GM19397 (cell line): ENCODE data around the gene MC2R.

ENCODE experiments used
- ATAC-seq: cut with Tn5 transposase; IDR thresholded peaks from one replicate; pipeline ENCODE4 v1.9.1; 2021; ENCODE audit warnings: mild to moderate bottlenecking, moderate library complexity; ENCODE audit not compliant: unreplicated experiment

MC2R gene

DNA sequence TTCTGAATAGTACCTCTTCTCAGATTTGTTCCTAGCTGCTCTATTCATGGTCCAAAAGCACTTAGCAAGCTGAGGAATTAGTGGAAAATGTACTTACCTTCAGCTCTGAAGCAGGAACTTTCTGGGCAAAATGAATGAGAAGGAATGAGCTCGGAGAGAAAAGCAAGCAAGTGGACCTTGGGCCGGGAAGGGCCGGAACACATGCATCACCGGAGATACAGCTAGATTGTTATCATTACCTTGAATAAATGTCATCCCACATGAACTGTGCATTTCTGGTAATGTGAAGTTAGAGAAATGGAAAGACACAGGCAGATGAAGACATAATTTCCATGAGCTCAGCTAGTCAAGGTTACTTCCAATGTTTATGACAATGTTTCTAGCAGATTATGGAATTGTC lies at the start of gene MC2R:
Gene MC2R (minus strand): TSS at position 146 of the 400 bp plus-strand sequence. CDS start 30,018 bp downstream, outside the sequence.
- ATAC-seq = no peak

DNA sequence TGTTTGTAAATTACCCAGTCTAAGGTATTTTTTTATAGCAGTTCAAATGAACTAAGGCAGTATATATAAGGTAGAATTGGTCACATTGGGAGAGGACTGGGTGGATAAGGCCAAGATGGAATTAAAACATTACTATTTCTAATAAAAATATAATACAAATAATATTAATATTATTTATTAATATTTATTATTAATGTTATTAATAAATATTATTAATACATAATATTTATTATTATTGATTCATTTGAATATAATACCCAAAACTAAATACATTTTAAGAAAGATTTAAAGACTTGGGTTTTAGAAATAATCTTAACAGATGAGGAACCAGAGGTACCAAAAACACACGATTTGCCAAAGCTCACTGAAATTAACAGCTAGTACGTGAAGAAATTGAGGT lies 30.5 kb upstream of the MC2R start:
- no peak for ATAC-seq

GRCh38 chr18:13943338-13943737 lies 28.0 kb upstream of the MC2R start:
- no peak for ATAC-seq

- ATAC-seq = no peak
Observed at GRCh38 chr18:13940326-13940725, 25.0 kb upstream of the MC2R start.

GRCh38 chr18:13934676-13935075 lies 19.3 kb upstream of the MC2R start:
- no peak for ATAC-seq

GRCh38 chr18:13934058-13934457 lies 18.7 kb upstream of the MC2R start:
- no peak for ATAC-seq

DNA sequence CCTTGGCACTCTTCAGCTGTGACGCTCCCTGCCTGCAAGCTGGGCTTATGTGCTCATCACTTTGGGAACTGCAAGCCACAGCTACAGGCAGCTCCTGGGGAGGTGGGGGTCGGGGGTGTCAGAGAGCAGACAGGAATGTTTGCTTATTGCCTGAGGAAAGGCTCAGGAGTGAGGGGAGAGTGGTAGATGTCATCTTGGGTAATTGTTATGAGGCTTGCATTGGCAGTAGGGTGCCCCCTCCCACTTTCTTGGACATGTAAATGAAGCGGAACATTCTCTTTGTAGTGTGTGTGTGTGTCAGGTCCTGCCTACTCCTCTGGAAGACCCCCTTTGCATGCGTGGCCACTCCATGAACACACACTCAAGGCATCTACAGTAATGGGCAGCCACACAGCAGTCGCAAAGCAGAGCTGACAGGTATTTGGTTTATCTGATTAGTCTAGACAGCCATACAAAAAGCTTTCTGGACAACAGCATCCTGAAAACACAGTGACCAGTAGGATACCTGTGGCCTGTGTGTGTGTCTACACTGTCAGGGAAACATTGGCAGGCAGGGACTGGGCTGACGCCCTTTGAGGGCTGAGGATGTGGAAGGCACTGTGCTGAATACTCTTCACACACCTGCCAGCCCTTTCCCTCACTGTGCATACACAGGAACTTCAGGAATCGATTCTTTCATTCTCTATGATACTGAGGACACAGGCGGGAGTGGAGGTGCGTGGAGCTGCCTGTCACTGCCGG lies 17.1 kb upstream of the MC2R start:
- ATAC-seq = no peak

- ATAC-seq = no peak
Observed at GRCh38 chr18:13930964-13931363, 15.6 kb upstream of the MC2R start.

DNA sequence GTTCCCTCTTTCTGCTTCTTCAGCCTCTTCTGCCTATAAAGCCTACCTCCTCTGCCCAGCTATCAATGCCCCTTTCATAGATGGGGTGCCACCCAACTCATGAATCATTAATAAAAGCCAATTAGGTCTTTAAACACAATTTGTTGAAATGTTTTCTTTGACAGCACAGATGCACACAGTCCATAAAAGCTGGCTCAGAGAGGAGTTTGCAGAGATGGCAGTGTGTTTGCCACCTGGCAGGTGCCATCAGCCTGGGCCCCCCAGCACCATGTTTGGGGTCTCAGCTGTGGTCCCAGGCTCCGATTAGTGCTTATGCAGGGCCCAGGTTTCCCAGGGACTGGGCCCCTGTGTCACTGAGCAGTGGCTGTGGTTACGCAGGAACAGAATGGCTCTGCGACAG lies 7.9 kb upstream of the MC2R start:
- no peak for ATAC-seq

DNA sequence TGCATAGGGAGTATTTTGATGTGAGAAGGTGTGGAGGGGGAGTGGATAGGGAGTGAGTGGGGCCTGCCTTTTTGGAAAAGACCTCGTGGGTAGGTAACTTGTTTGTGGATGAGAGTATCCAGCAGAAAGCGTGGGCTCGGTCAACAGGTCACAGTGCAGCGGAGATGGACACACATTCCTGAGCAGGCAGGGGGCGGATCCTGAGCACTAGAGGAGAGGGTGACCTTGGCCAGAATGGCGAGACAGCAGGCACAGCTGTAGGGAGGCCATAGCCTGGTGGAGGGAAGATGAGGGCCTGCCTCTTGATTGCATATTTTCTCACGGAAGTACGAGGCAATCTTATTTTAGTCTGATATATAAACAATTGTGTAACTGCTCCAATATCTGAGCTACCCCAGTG lies 3.6 kb upstream of the MC2R start:
- ATAC-seq = no peak

- no peak for ATAC-seq
Observed at GRCh38 chr18:13917401-13917800, 2.1 kb upstream of the MC2R start.

- no peak for ATAC-seq
Observed at GRCh38 chr18:13916559-13916958, 1.2 kb upstream of the MC2R start.

DNA sequence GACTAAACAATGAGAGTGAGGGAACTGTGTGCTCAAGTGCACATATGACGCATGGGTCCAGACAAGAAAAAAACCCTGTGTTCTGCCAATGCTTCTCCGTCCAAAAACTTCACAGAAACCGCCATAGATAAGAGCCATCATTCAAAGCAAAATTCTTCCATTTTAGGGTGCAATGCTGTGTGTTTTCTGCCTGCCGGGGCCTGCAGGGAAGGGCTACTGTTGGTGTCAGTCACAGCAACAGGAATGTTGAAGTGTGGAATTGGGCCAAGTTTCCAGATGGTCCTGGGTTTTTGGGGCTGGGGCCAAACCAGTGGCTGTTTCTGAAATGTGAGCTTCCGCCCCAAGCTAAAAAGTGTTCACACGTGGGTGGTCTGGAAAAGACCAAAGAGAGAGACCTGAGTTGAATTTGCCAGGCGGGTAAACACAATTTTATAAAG lies 677 bp upstream of the MC2R start:
- no peak for ATAC-seq

- no peak for ATAC-seq
Observed at GRCh38 chr18:13914756-13915155, 580 bp downstream of the MC2R start.

GRCh38 chr18:13914170-13914569 lies 1.2 kb downstream of the MC2R start:
- no peak for ATAC-seq

DNA sequence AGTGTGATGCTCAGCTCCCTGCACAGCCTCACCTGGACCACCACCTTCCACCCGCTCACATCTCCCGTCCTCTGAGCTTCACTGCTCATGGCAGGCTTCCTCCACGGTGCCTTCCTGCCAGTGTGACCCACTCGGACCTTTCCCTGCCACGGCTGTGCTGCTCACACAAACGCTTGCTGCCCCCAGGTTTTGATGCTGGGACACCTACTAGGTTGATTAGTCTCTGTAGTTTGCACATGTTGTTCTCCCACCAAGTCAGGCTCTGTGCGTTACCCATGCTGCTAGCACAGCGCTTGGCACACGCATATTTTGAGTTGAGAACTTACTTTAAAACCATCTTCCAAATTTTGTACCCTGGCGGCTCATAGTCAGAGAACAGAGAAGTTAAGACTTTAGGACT lies 2.1 kb downstream of the MC2R start:
- no peak for ATAC-seq

DNA sequence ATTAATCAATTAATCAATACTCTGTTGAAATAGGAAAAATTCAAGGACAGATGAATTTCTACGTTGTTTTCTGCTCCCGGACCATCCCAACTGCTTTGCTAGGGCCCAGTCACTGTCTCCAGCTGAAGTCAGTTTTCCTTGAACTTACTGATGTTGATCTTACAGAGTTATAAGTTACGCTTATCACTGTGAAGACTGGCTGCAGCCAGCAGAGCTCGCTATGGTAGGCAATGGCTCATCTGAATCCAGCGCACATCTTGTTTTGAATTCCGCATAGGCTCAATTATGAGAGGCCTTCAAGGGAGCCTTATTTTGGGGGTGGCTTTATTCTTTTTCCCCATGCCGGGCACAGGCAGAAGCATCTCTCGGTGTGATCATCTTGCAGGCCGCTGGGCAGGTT lies 2.7 kb downstream of the MC2R start:
- ATAC-seq = no peak

DNA sequence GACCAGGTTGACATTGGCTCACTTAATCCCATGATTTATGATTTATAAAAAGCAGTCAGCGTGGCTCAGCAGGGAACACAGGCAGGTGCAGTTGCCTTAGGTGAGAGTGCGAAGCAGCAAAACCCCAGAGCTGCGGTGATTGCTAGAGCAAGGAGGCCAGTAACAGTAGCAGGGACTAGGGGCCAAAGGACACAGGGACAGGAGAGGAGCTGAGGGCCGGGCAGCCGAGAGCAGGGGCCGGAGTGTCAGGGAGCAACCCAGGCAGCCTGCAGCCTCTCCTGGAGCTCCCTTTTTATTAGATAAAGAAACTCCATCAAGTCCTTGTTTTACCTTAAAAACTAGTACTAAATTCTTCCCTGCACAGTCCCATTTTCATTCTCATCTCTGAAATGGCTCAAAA lies 4.3 kb downstream of the MC2R start:
- ATAC-seq = no peak

- no peak for ATAC-seq
Observed at GRCh38 chr18:13910501-13910900, 4.8 kb downstream of the MC2R start.

DNA sequence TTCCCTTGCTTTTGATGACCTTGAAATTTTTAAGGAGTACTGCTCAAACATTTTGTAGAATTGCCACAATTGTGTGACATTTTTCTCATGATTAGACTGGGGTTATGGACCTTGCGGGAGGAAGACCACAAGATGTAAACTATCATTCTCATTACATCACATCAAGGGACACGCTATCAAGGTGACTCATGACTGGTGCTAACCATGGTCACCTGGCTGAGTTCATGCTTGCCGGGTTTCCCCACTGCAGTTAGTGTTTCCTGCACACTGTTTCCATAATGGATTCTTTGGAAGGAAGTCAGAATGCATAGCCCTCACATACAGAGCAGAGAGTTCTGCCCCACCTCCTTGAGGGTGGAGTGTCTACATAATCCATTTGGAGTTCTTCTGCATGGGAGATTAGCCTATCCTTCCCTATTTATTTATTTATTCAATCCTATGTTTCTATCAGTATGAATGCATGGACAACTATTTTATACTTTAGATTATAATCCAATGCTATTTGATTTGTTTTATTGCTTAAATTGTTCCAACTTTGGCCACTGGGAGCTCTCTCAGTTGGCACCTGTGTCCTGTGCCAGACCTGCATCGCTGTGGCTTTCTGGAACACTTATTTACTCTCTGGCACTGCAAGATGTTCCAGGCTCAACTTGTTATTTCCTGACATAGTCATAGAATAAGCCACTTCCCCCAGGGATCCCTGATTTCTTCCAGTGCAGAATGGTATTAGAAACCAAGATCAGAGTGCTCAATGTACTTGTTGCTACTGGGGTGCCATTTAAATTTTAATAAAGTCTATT lies 6.0 kb downstream of the MC2R start:
- ATAC-seq = no peak

GRCh38 chr18:13900633-13901032 lies 14.7 kb downstream of the MC2R start:
- no peak for ATAC-seq

DNA sequence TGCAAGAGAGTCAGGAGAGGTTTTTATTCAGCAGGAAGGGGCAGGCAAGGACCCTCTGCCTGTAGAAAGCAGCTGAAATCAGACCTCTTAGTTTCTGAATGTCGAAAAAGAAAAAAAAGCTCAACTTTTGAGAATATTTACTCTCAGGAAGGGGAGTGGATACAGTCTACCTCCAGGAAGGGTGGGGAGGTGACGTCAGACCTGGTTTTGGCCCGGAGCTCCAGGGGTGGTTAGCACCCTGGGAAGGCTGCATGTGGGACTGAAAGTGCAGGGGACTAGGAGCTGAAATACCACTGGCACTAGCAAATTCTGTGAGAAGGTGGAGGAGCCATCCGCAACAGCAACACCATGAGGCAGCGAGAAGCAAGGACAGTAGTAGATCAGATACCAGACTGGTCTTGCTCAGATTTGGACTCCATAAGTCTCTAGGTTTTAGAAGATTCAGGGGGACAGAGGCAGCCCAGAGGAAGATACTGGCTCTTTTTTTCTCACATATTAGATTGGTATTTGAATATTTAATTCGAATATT lies 19.8 kb downstream of the MC2R start:
- ATAC-seq = no peak
